GM12878 (cell line): ENCODE measurements around the gene ACSF2. TPM values are rescaled to one million over a fixed set of nuclear protein-coding genes. Genes with fewer than 3 reads are reported as not detected.
A peak's percentile ranks its signal among the peaks of the same experiment; 100 is the strongest.

Experiments used
- ATAC-seq: fragments of 200-7000 bp; cut with Tn5 transposase; 3 replicates; pipeline ENCODE4 v1.9.1; 2020; ENCODE audit warnings: mild to moderate bottlenecking, moderate library complexity
- Bru-seq: library from RNA; stranded (reverse); fragments of 400-500 nt; gene quantifications from one replicate; lab custom pipeline; 2021; lab: Mats Ljungman, UMichigan
- BruChase-seq, 2 experiments: library from RNA; stranded (reverse); fragments of 400-500 nt; gene quantifications; one replicate each; lab custom pipeline; 2021; lab: Mats Ljungman, UMichigan
- BruUV-seq: library from RNA; stranded (reverse); fragments of 400-500 nt; replicated peaks from 2 replicates; lab custom pipeline; 2021; lab: Mats Ljungman, UMichigan
- CTCF ChIA-PET: fragments of 300-600 bp; sonication (Branson Sonifier 250); formaldehyde crosslinking; extraction: SDS; loops from one replicate; lab custom pipeline; 2021; ENCODE audit warnings: inconsistent platforms; lab: Yijun Ruan, JAX
- POLR2A ChIA-PET: fragments of 350-600 bp; formaldehyde crosslinking; extraction: SDS; loops from one replicate; lab custom pipeline; 2021; ENCODE audit warnings: inconsistent platforms; lab: Charles Lee
- RAD21 ChIA-PET: fragments of 300-600 bp; sonication (Branson Sonifier 250); formaldehyde crosslinking; loops from one replicate; lab custom pipeline; 2023; ENCODE audit warnings: antibody characterized with exemption; ENCODE audit not compliant: unreplicated experiment; lab: Charles Lee
- SMC1A ChIA-PET: fragments of 300-600 bp; sonication (Branson Sonifier 250); formaldehyde crosslinking; loops from one replicate; lab custom pipeline; 2023; ENCODE audit not compliant: unreplicated experiment, uncharacterized antibody; lab: Charles Lee
- DNase-seq: peaks from one replicate; pipeline ENCODE4 v3.0.0-alpha.2; 2011; ENCODE audit warnings: low read depth, low spot score
- FAIRE-seq: peaks from 3 replicates; lab custom pipeline; 2011; peaks lifted over from hg19 to GRCh38; lab: Jason Lieb, UNC
- H2AFZ ChIP-seq: 2 replicates; pipeline ENCODE4 v1.6.0; 2011; ENCODE audit warnings: low read depth, low read length, control low read depth; ENCODE audit not compliant: control insufficient read depth
- H3K27ac ChIP-seq: 2 replicates; pipeline ENCODE4 v1.5.1; 2011; ENCODE audit warnings: control low read depth; ENCODE audit not compliant: control insufficient read depth, insufficient read depth
- H3K27me3 ChIP-seq, 2 experiments: replicated peaks in 1 of 2; 2 replicates each; pipeline versions ENCODE4 v1.6.0 to v1.6.1; 2011; ENCODE audit warnings: low read length in 1 of 2; ENCODE audit not compliant: control insufficient read depth in 2 of 2, insufficient read depth in 2 of 2
- H3K36me3 ChIP-seq, 2 experiments: 2 replicates each; pipeline ENCODE4 v1.5.1; 2011; ENCODE audit warnings: low read length in 1 of 2; ENCODE audit not compliant: control insufficient read depth in 2 of 2, insufficient read depth in 2 of 2
- H3K4me1 ChIP-seq: 2 replicates; pipeline ENCODE4 v1.6.1; 2011; ENCODE audit warnings: mild to moderate bottlenecking, low read length, moderate library complexity, mixed read lengths; ENCODE audit not compliant: control insufficient read depth, insufficient read depth
- H3K4me2 ChIP-seq: 2 replicates; pipeline ENCODE4 v1.6.0; 2011; ENCODE audit warnings: control low read depth; ENCODE audit not compliant: control insufficient read depth, insufficient read depth
- H3K4me3 ChIP-seq: fragments of 200-600 bp; sonication (generic); 2 replicates; pipeline ENCODE4 v1.5.1; 2016
- H3K79me2 ChIP-seq: 2 replicates; pipeline ENCODE4 v1.6.0; 2011; ENCODE audit warnings: low read length; ENCODE audit not compliant: control insufficient read depth, insufficient read depth
- H3K9ac ChIP-seq: 2 replicates; pipeline ENCODE4 v1.8.0; 2011; ENCODE audit warnings: low read length, control low read depth, mixed read lengths; ENCODE audit not compliant: control insufficient read depth, insufficient read depth
- H3K9me3 ChIP-seq: replicated peaks from 3 replicates; pipeline ENCODE4 v1.5.1; 2011; ENCODE audit warnings: mild to moderate bottlenecking, low read length; ENCODE audit not compliant: control insufficient read depth, insufficient read depth
- H4K20me1 ChIP-seq: 2 replicates; pipeline ENCODE4 v1.6.0; 2011; ENCODE audit not compliant: control insufficient read depth, insufficient read depth
- DPF2 ChIP-seq: fragments of 450-650 bp; IDR thresholded peaks from 2 replicates; pipeline ENCODE4 v1.6.1; 2017; ENCODE audit warnings: mild to moderate bottlenecking
- E2F8 ChIP-seq: fragments of 450-650 bp; IDR thresholded peaks from 2 replicates; pipeline ENCODE4 v1.6.1; 2018; ENCODE audit warnings: mild to moderate bottlenecking, low read depth, moderate library complexity; ENCODE audit not compliant: partially characterized antibody
- HDAC6 ChIP-seq: fragments of 200-600 bp; sonication (generic); IDR thresholded peaks from one replicate; pipeline ENCODE4 v1.8.0; 2017; ENCODE audit warnings: antibody characterized with exemption; ENCODE audit not compliant: unreplicated experiment
- LARP7 ChIP-seq: fragments of 450-650 bp; IDR thresholded peaks from 2 replicates; pipeline ENCODE4 v1.6.1; 2017; ENCODE audit warnings: mild to moderate bottlenecking
- PAX5 ChIP-seq: IDR thresholded peaks from 2 replicates; pipeline ENCODE4 v1.6.1; 2011; ENCODE audit warnings: low read depth, low read length, borderline replicate concordance
- RCOR1 ChIP-seq: conservative IDR thresholded peaks from 2 replicates; pipeline ENCODE4 v1.6.1; 2012; ENCODE audit warnings: low read depth, low read length, improper control_type of control experiment
- RELB ChIP-seq: fragments of 450-650 bp; IDR thresholded peaks from 2 replicates; pipeline ENCODE4 v1.6.1; 2017; ENCODE audit warnings: low read depth, mild to moderate bottlenecking, moderate library complexity
- TAF1 ChIP-seq: IDR thresholded peaks from 2 replicates; pipeline ENCODE4 v1.6.1; 2011; ENCODE audit warnings: mild to moderate bottlenecking, low read depth, low read length, borderline replicate concordance
- WGBS: methylation state at CpG from one replicate; pipeline ENCODE4 v1.1.6; 2016; ENCODE audit warnings: low lambda C conversion rate; ENCODE audit not compliant: insufficient replicate concordance, insufficient coverage; ENCODE audit errors: missing lambda C conversion rate; 5-methylcytosine and 5-hydroxymethylcytosine counted together
- in situ Hi-C: fragments of 300-500 bp; cut with MboI; formaldehyde crosslinking; loops from 9 replicates; pipeline ENCODE4 v1.14.3; 2018; ENCODE audit warnings: mixed read lengths
- intact Hi-C: fragments of 100-400 bp; cut with micrococcal nuclease; formaldehyde crosslinking; loops from one replicate; pipeline ENCODE4 v1.14.2; 2022; ENCODE audit not compliant: unreplicated experiment
- long read RNA-seq, 2 experiments: library from polyadenylated mRNA; unstranded; transcript quantifications; one replicate each; pipeline ENCODE4 v2.0.0, GENCODE V29; 2019 to 2020
- polyA minus RNA-seq, 3 experiments: library from RNA; depleted of rRNA, polyadenylated mRNA; stranded (reverse); fragments of >200 nt; gene quantifications; 2 replicates each; pipeline ENCODE4 v1.2.3, GENCODE V29; 2011
- polyA plus RNA-seq, 11 experiments: library from polyadenylated mRNA; depleted of rRNA in 4 of 11; unstranded in 6 of 11; stranded (reverse) in 5 of 11; fragments of >200 nt; fragmentation: Nextera tagmentation in 4 of 11; fragmentation: Illumina TruSeq in 1 of 11; extraction: Ambion mirVana in 4 of 11; extraction: Trizol in 1 of 11; gene quantifications; 1 replicate in 1 of 11; 2 replicates in 10 of 11; pipeline versions ENCODE4 v1.2.1 to v1.2.3, GENCODE V29; 2011 to 2016; ENCODE audit warnings: inconsistent platforms in 2 of 11, missing spikeins in 2 of 11, low read depth in 1 of 11
- total RNA-seq, 4 experiments: library from RNA; depleted of rRNA in 3 of 4; stranded (reverse); fragments of >200 nt in 3 of 4; fragmentation: Illumina TruSeq in 1 of 4; extraction: Trizol in 1 of 4; gene quantifications; 2 replicates each; pipeline versions ENCODE4 v1.2.1 to v1.2.3, GENCODE V29; 2013 to 2021
- TF ChIP-seq, protein P1 (sequence below): IDR thresholded peaks from 2 replicates; pipeline ENCODE4 v1.6.1; 2012; ENCODE audit warnings: low read length, inconsistent platforms

The ACSF2 gene, protein sequence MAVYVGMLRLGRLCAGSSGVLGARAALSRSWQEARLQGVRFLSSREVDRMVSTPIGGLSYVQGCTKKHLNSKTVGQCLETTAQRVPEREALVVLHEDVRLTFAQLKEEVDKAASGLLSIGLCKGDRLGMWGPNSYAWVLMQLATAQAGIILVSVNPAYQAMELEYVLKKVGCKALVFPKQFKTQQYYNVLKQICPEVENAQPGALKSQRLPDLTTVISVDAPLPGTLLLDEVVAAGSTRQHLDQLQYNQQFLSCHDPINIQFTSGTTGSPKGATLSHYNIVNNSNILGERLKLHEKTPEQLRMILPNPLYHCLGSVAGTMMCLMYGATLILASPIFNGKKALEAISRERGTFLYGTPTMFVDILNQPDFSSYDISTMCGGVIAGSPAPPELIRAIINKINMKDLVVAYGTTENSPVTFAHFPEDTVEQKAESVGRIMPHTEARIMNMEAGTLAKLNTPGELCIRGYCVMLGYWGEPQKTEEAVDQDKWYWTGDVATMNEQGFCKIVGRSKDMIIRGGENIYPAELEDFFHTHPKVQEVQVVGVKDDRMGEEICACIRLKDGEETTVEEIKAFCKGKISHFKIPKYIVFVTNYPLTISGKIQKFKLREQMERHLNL
- 78.0 and 93.4 TPM in 2 replicates for total RNA-seq (2013; cell fraction: nucleolus; rRNA removed)
- total RNA-seq (2014; rRNA removed) (22.5 and 25.1 TPM in 2 replicates), total RNA-seq (2014; rRNA removed; fragmentation: Illumina TruSeq; extraction: Trizol) (17.4 and 18.7 TPM in 2 replicates), total RNA-seq (2021) (28.5 and 32.8 TPM in 2 replicates), polyA plus RNA-seq (2011; rRNA removed) (11.7 and 13.2 TPM in 2 replicates), polyA plus RNA-seq (2014; fragmentation: Illumina TruSeq; extraction: Trizol) (15.5 and 20.9 TPM in 2 replicates), polyA plus RNA-seq (2014; fragmentation: Nextera tagmentation; extraction: Ambion mirVana) (10 to 100 TPM; 10.4 to 14.8 TPM), polyA plus RNA-seq (2014; rRNA removed) (22.4 and 24.9 TPM in 2 replicates), polyA plus RNA-seq (2016; fragmentation: Nextera tagmentation; extraction: Ambion mirVana) (1 to 10 TPM; 7.1 to 8.4 TPM), polyA minus RNA-seq (2011; rRNA and poly(A)+ RNA removed) (24.4 and 33.9 TPM in 2 replicates), Bru-seq, nascent RNA (percentile 55 among the genes with signal in this experiment), BruChase-seq, experiment 1, labeled RNA remaining after a 6-hour chase (percentile 61 among the genes with signal in this experiment), BruChase-seq, experiment 2, labeled RNA remaining after a 2-hour chase (percentile 59 among the genes with signal in this experiment)
- 19.8 TPM for polyA plus RNA-seq (2011; ENCODE audit: low read depth)
- polyA plus RNA-seq (2011; cell fraction: cytosol; rRNA removed): 11.9 and 13.3 TPM in 2 replicates
- polyA plus RNA-seq (2011; cell fraction: nucleus; rRNA removed): 36.0 and 60.6 TPM in 2 replicates
- polyA plus RNA-seq (2012): 20.5 and 23.0 TPM in 2 replicates
- polyA minus RNA-seq (2011; cell fraction: cytosol; rRNA and poly(A)+ RNA removed): 4.9 and 7.8 TPM in 2 replicates
- polyA minus RNA-seq (2011; cell fraction: nucleus; rRNA and poly(A)+ RNA removed): 13.7 and 18.1 TPM in 2 replicates
- long read RNA-seq, experiment 1, partial matches to known transcripts: 2 of 8 reads
- long read RNA-seq, experiment 1, other reads (novel, unspliced or antisense): 4 of 8 reads
- long read RNA-seq, experiment 2, transcript ACSF2-201 (16 exons, 2,235 nt): major isoform, 8 of 17 reads
- long read RNA-seq, experiment 2, partial matches to known transcripts: 3 of 17 reads
- long read RNA-seq, experiment 2, other reads (novel, unspliced or antisense): 6 of 17 reads

DNA sequence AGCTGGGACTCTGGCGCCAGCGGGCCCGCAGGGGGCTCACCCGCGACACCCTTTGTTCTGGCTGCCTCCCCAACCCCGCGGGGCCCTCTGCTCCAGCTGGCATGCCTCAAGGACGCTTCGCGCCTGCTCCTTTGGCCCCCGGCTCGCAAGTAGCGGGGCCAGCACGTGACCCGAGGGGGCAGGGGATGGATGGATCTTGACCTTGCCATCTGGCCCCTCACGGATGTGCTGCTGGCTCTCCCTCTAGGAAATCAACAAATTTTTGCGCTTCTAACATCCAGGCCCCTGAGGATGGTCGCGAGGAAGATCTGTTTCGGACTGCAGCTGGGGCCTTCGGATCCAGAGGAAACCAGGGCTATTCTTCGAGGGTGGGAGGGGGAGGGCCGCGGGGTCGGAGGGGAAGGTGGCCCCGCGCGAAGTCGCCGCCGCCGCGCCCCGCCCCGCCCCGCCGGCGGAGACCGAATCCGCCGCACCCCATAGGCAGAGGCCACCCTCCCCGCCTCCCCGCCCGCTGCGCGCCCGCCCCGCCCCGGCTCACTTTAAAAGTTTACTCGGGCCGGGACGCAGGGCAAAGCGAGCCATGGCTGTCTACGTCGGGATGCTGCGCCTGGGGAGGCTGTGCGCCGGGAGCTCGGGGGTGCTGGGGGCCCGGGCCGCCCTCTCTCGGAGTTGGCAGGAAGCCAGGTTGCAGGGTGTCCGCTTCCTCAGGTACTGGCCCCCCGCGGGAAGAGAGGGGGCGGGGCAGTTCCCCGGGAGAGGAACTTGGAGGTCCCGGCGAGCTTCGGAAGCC, at the start of gene ACSF2:
TSS of gene ACSF2 (plus strand) at position 537 of the 790 bp plus-strand sequence. CDS start at position 581, 44 bp downstream.
- ChIA-PET CTCF (interaction anchor here (0.6 to 4.5 kb wide), 8 partner anchors 10 to 57 kb away, joined by 3 to 45 read pairs (median 6); partner anchors contain the start of genes LRRC59 and RSAD1), SMC1A (interaction anchor here (0.8 kb wide), 1 partner anchor 27 kb away, joined by 3 read pairs; no protein-coding TSS in a partner anchor), POLR2A (interaction anchor here (0.6 to 3.0 kb wide), 3 partner anchors 29 to 723 kb away, joined by 3 to 17 read pairs (median 3); partner anchors contain the start of gene LRRC59), RAD21 (interaction anchor here (1.3 to 3.2 kb wide), 3 partner anchors 28 to 64 kb away, joined by 4 to 20 read pairs (median 4); partner anchors contain the start of genes LRRC59 and RSAD1)
- no peaks in the 10 kb centered on the region for H3K27me3 ChIP-seq
- peaks cover 26% of the 10 kb centered on the region for H3K4me1 ChIP-seq
- peak within 1 kb of the TSS; percentile 74 for H3K27ac ChIP-seq
- peak within 1 kb of the TSS; percentile 95 for H2AFZ ChIP-seq
- ATAC-seq (peak; percentile 88), DNase-seq (no peak), FAIRE-seq (no peak)
- H3K9ac ChIP-seq: peak within 1 kb of the TSS; percentile 86
- peaks cover 6% of the 10 kb centered on the region for H3K79me2 ChIP-seq
- intact Hi-C loops: loop anchor here (2.0 kb wide), 1 partner anchor 29 kb away; the partner anchor contains the start of gene LRRC59
- 2% methylated on average over 39 of the region's 70 CpGs for WGBS
- H3K4me3 ChIP-seq: peak within 1 kb of the TSS; percentile 84
- H3K4me2 ChIP-seq: peak within 1 kb of the TSS; percentile 100
- H4K20me1 ChIP-seq: no peaks in the 10 kb centered on the region
- H3K36me3 ChIP-seq: no peaks in the 10 kb centered on the region
- in situ Hi-C loops: no loop called here
- H3K9me3 ChIP-seq: no peaks in the 10 kb centered on the region
- no TSS peak for BruUV-seq
- TF ChIP-seq LARP7 (no peak), RCOR1 (no peak), PAX5 (no peak), RELB (no peak), DPF2 (peak; percentile 35; the same call in 1 of the 2 replicates), TAF1 (no peak; the same call in 1 of the 2 replicates), HDAC6 (no peak), E2F8 (no peak)
- TF ChIP-seq, protein P1, sequence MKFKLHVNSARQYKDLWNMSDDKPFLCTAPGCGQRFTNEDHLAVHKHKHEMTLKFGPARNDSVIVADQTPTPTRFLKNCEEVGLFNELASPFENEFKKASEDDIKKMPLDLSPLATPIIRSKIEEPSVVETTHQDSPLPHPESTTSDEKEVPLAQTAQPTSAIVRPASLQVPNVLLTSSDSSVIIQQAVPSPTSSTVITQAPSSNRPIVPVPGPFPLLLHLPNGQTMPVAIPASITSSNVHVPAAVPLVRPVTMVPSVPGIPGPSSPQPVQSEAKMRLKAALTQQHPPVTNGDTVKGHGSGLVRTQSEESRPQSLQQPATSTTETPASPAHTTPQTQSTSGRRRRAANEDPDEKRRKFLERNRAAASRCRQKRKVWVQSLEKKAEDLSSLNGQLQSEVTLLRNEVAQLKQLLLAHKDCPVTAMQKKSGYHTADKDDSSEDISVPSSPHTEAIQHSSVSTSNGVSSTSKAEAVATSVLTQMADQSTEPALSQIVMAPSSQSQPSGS: no peak
